ENCODE measurements around the gene PDE6B.

DNA sequence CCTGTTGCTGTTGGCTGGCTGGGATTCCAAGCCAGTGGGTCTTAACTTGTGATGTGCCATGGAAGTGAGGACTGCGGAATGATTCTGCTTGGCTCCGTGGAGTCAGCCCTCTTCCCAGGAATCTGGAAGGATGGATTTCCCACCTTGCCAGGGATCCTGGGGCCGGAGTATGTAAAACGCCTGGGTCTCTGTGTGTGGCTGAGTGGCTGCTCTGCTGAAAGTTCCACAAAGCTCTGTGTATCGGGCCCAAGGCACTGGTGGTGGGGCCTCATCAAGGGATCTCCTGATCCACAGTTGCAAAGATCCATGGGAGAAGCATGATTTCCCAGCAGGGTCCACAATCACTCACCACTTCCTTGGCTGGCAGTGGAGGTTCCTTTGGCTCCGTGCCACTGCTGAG lies 25.2 kb upstream of the PDE6B start:
- TF ChIP-seq, protein P1, sequence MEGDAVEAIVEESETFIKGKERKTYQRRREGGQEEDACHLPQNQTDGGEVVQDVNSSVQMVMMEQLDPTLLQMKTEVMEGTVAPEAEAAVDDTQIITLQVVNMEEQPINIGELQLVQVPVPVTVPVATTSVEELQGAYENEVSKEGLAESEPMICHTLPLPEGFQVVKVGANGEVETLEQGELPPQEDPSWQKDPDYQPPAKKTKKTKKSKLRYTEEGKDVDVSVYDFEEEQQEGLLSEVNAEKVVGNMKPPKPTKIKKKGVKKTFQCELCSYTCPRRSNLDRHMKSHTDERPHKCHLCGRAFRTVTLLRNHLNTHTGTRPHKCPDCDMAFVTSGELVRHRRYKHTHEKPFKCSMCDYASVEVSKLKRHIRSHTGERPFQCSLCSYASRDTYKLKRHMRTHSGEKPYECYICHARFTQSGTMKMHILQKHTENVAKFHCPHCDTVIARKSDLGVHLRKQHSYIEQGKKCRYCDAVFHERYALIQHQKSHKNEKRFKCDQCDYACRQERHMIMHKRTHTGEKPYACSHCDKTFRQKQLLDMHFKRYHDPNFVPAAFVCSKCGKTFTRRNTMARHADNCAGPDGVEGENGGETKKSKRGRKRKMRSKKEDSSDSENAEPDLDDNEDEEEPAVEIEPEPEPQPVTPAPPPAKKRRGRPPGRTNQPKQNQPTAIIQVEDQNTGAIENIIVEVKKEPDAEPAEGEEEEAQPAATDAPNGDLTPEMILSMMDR (IDR thresholded peaks at IDR 0.05; ENCODE audit: poor library complexity): no peak
- no peak for TF ChIP-seq EZH2 (IDR thresholded peaks at IDR 0.05; ENCODE audit: borderline replicate concordance)
- TF ChIP-seq EZH2phosphoT487 (IDR thresholded peaks at IDR 0.05; ENCODE audit: low read depth, severe bottlenecking, unreplicated experiment): no peak
